ENCODE data around the gene ASB18. TPM values are rescaled to one million over a fixed set of nuclear protein-coding genes. Genes with fewer than 3 reads are reported as not detected.
"Not testable (repeated sequence)": the region's sequence is repeated elsewhere in the genome, so short reads cannot be mapped to it uniquely, and the experiment has no call there.

Gene ASB18
- total RNA-seq, 1 donor from 2014 or later = not detected

DNA sequence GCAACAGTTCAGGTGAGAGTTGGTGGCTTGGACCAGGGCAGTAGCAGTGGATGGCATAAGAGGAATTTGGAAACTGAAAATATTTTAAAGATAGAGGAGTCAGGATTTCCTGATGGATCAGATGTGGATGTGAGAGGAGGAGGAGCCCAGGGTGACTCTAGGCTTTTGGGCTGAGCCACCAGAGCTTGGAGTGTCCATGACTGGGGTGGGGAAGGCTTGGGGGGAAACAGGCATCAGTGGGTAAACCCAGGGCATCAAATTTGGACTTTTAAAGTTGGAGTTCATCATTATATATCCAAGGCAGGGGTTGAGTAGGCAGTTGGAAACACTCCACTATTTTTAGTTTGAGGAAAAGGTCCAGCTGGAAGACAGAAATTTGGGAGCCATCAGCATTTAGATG lies 27.3 kb upstream of the ASB18 start:
- H3K4me1 Mint-ChIP-seq (ENCODE audit: unreplicated experiment) = peaks cover 5% of the 10 kb centered on the region
- no peaks in the 10 kb centered on the region for H3K27me3 Mint-ChIP-seq (ENCODE audit: unreplicated experiment)
- H3K4me3 Mint-ChIP-seq (ENCODE audit: unreplicated experiment) = no peak overlapping the region
- no peaks in the 10 kb centered on the region for H3K9me3 Mint-ChIP-seq (ENCODE audit: unreplicated experiment)
- H3K27ac Mint-ChIP-seq (ENCODE audit: unreplicated experiment) = no peak overlapping the region
- peaks cover 4% of the 10 kb centered on the region for H3K36me3 Mint-ChIP-seq (ENCODE audit: unreplicated experiment)
- TF ChIP-seq, protein P1, sequence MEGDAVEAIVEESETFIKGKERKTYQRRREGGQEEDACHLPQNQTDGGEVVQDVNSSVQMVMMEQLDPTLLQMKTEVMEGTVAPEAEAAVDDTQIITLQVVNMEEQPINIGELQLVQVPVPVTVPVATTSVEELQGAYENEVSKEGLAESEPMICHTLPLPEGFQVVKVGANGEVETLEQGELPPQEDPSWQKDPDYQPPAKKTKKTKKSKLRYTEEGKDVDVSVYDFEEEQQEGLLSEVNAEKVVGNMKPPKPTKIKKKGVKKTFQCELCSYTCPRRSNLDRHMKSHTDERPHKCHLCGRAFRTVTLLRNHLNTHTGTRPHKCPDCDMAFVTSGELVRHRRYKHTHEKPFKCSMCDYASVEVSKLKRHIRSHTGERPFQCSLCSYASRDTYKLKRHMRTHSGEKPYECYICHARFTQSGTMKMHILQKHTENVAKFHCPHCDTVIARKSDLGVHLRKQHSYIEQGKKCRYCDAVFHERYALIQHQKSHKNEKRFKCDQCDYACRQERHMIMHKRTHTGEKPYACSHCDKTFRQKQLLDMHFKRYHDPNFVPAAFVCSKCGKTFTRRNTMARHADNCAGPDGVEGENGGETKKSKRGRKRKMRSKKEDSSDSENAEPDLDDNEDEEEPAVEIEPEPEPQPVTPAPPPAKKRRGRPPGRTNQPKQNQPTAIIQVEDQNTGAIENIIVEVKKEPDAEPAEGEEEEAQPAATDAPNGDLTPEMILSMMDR (IDR thresholded peaks at IDR 0.05) = no peak
- peak; percentile 66 for DNase-seq (ENCODE audit: extremely low spot score, unreplicated experiment)

DNA sequence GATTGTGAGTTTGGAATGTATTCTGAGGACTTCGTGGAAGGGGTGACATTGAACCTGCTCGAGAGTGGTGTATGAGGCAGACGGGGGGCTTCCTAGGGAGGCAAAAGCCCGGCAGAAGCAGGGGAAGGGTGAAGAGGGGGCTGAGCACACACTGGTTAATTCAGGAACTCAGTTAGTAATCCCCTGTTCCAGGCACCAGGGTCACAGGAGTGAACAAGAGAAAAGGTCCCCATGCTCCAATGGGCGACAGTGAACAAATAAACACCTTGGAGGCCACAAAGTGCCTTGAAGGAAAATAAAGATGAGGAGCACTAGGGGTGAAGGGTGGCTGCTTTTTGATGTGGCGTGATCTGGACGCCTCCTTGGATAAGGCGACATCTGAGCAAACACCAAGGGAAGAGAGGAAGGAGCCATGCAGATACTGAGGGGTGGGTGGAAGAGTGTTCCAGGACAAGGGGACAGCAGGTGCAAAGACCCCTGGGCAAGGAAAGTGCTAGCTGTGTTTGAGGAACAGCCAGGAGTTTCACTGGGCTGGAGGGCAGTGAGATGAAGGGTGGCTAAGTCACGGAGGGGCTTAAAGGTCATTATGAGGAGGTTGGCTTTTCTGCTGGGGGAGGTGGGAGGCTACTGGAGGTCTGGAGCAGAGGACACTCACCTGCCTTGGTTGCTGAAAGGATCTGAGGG lies 26.7 kb upstream of the ASB18 start:
- peaks cover 5% of the 10 kb centered on the region for H3K4me1 Mint-ChIP-seq (ENCODE audit: unreplicated experiment)
- H3K27me3 Mint-ChIP-seq (ENCODE audit: unreplicated experiment) = no peaks in the 10 kb centered on the region
- TF ChIP-seq, protein P1 (IDR thresholded peaks at IDR 0.05) = no peak
- H3K9me3 Mint-ChIP-seq (ENCODE audit: unreplicated experiment) = peaks cover 1% of the 10 kb centered on the region
- no peak overlapping the region for H3K4me3 Mint-ChIP-seq (ENCODE audit: unreplicated experiment)
- no peak overlapping the region for H3K27ac Mint-ChIP-seq (ENCODE audit: unreplicated experiment)
- H3K36me3 Mint-ChIP-seq (ENCODE audit: unreplicated experiment) = peaks cover 4% of the 10 kb centered on the region
- DNase-seq (ENCODE audit: extremely low spot score, unreplicated experiment) = peak; percentile 64

DNA sequence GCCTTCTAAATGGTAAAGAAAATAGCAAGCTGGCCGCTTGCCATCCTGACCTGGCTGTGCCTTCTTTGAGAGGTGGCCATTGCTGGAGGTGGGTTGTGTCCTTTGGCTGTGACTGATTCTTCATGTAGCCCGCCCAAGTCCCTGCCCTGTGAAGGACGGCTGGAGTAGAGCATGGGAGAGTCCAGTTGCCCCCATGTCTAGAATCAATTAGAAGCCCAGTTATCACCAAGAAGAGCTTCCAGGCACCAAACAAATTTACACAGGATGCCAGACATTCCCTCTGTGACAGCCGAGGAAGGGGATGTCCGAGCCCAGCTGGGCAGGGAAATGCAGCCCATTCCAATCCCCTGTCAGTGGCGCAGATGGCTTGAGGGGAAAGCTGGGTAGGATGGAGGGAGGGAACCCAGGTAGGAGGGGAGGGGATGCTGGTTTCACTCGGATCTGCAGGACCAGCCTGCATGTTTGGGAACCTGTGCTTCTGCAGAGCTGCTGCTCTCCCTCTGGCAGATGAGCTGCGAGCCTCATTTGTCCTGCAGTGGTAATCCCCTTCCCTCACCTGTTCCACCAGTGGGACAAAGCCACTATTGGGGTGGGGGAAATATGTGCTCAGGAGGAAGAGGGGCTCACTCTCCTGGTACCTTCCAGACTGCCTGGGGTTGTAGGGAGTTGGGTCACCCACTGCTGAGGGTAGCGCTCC lies 25.7 kb upstream of the ASB18 start:
- peaks cover 8% of the 10 kb centered on the region for H3K9me3 Mint-ChIP-seq (ENCODE audit: unreplicated experiment)
- peak; percentile 63 for DNase-seq (ENCODE audit: extremely low spot score, unreplicated experiment)
- peaks cover 5% of the 10 kb centered on the region for H3K4me1 Mint-ChIP-seq (ENCODE audit: unreplicated experiment)
- TF ChIP-seq, protein P1 (IDR thresholded peaks at IDR 0.05) = no peak
- peaks cover 4% of the 10 kb centered on the region for H3K36me3 Mint-ChIP-seq (ENCODE audit: unreplicated experiment)
- no peak overlapping the region for H3K4me3 Mint-ChIP-seq (ENCODE audit: unreplicated experiment)
- no peaks in the 10 kb centered on the region for H3K27me3 Mint-ChIP-seq (ENCODE audit: unreplicated experiment)
- no peak overlapping the region for H3K27ac Mint-ChIP-seq (ENCODE audit: unreplicated experiment)

DNA sequence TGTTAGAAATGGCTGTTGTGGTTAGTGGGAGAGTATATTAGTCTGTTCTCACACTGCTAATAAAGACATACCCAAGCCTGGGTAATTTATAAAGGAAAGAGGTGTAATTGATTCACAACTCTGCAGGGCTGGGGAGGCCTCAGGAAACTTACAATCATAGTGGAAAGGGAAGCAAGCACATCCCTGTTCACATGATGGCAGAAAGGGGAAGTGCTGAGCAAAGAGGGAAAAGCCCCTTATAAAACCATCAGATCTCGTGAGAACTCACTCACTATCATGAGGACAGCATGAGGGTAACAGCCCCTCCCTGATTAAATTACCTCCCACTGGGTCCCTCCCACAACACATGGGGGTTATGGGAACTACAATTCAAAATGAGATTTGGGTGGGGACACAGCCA lies 24.2 kb upstream of the ASB18 start:
- not testable (repeated sequence) for H3K27ac Mint-ChIP-seq (ENCODE audit: unreplicated experiment); H3K36me3 Mint-ChIP-seq (ENCODE audit: unreplicated experiment); H3K4me1 Mint-ChIP-seq (ENCODE audit: unreplicated experiment); DNase-seq (ENCODE audit: extremely low spot score, unreplicated experiment); H3K4me3 Mint-ChIP-seq (ENCODE audit: unreplicated experiment); H3K27me3 Mint-ChIP-seq (ENCODE audit: unreplicated experiment)
- peaks cover 17% of the 10 kb centered on the region for H3K9me3 Mint-ChIP-seq (ENCODE audit: unreplicated experiment)

DNA sequence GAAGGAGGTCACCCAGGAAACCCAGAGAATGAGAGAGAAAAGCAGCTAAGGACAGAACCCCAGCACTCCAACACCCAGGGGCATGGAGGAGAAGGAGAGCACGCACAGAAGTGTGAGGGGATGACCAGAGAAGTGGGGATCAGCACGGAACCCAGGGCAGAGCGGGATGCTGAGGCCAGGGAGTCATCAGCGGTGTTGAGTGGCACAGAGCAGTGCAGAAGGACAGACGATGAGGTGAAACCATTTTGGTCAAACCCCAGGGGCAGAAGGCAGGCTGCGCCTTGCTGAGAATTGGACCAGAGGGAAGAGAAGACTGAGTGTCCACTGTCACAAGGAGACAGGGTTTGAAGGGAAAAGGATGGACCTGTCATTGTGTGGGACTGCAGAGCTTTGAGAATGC lies 23.4 kb upstream of the ASB18 start:
- peak; percentile 68 for DNase-seq (ENCODE audit: extremely low spot score, unreplicated experiment)
- no peak overlapping the region for H3K4me3 Mint-ChIP-seq (ENCODE audit: unreplicated experiment)
- H3K27me3 Mint-ChIP-seq (ENCODE audit: unreplicated experiment) = no peaks in the 10 kb centered on the region
- H3K9me3 Mint-ChIP-seq (ENCODE audit: unreplicated experiment) = peaks cover 17% of the 10 kb centered on the region
- no peak overlapping the region for H3K27ac Mint-ChIP-seq (ENCODE audit: unreplicated experiment)
- TF ChIP-seq, protein P1 (IDR thresholded peaks at IDR 0.05) = no peak
- H3K36me3 Mint-ChIP-seq (ENCODE audit: unreplicated experiment) = peaks cover 8% of the 10 kb centered on the region
- H3K4me1 Mint-ChIP-seq (ENCODE audit: unreplicated experiment) = peaks cover 5% of the 10 kb centered on the region
